Cardiac fibroblast (primary cell): ENCODE measurements around the gene MAST2.
A peak's percentile ranks its signal among the peaks of the same experiment; 100 is the strongest.
"Not testable (repeated sequence)": the region's sequence is repeated elsewhere in the genome, so short reads cannot be mapped to it uniquely, and the experiment has no call there.

Experiments
- DNase-seq, 2 donors: peaks; one replicate each; pipeline versions ENCODE4 v3.0.0 to v3.0.0-alpha.2; 2010; ENCODE audit warnings: low read depth in 2 of 2
- H3K4me3 ChIP-seq, 2 donors: replicated peaks in 1 of 2; 1 replicate in 1 of 2; 2 replicates in 1 of 2; pipeline ENCODE4 v1.5.1; 2011; ENCODE audit warnings: low read depth in 2 of 2, low read length in 2 of 2, mild to moderate bottlenecking in 2 of 2, moderate library complexity in 1 of 2
- TF ChIP-seq, protein P1 (sequence below): IDR thresholded peaks from one replicate; pipeline ENCODE4 v1.5.1; 2011; ENCODE audit warnings: low read depth, mild to moderate bottlenecking, low read length, inconsistent platforms

MAST2 gene

GRCh38 chr1:45945426-45945825 lies 142.0 kb downstream of the MAST2 start:
- DNase-seq, result peak; percentile 66 to 71

GRCh38 chr1:45949462-45949861 lies 146.1 kb downstream of the MAST2 start:
- not testable (repeated sequence) for H3K4me3 ChIP-seq, DNase-seq

More at GRCh38 chr1:45945426-45945825, 142.0 kb downstream of the MAST2 start:
- no peak overlapping the region for H3K4me3 ChIP-seq
- TF ChIP-seq, protein P1, sequence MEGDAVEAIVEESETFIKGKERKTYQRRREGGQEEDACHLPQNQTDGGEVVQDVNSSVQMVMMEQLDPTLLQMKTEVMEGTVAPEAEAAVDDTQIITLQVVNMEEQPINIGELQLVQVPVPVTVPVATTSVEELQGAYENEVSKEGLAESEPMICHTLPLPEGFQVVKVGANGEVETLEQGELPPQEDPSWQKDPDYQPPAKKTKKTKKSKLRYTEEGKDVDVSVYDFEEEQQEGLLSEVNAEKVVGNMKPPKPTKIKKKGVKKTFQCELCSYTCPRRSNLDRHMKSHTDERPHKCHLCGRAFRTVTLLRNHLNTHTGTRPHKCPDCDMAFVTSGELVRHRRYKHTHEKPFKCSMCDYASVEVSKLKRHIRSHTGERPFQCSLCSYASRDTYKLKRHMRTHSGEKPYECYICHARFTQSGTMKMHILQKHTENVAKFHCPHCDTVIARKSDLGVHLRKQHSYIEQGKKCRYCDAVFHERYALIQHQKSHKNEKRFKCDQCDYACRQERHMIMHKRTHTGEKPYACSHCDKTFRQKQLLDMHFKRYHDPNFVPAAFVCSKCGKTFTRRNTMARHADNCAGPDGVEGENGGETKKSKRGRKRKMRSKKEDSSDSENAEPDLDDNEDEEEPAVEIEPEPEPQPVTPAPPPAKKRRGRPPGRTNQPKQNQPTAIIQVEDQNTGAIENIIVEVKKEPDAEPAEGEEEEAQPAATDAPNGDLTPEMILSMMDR, result no peak

DNA sequence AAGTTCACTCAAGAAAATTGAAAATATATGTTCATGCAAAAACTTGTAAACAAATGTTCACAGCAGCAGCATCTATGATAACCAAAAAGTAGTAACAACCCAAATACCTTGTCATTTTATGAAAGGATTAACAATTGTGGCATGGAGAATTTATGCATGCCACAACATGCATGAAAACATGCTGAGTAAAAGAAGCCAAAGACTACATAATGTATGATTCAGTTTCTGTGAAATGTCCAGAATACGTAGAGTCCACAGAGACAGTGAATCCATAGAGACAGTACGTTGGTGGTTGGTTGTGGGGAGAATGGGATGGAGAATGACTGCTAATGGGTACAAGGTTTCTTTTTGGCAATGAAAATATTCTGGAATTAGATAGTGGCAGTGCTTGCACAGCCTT lies 148.7 kb downstream of the MAST2 start:
- TF ChIP-seq, protein P1, result no peak
- no peak overlapping the region for H3K4me3 ChIP-seq
- DNase-seq, result peak in 1 of 2 donors; percentile 45

GRCh38 chr1:45953934-45954847 lies 150.8 kb downstream of the MAST2 start:
- TF ChIP-seq, protein P1, result no peak
- H3K4me3 ChIP-seq, result no peak overlapping the region
- DNase-seq, result peak; percentile 58 to 67

GRCh38 chr1:45957684-45958083 lies 154.3 kb downstream of the MAST2 start:
- TF ChIP-seq, protein P1, result no peak
- H3K4me3 ChIP-seq, result no peak overlapping the region
- DNase-seq, result peak in 1 of 2 donors; percentile 13

DNA sequence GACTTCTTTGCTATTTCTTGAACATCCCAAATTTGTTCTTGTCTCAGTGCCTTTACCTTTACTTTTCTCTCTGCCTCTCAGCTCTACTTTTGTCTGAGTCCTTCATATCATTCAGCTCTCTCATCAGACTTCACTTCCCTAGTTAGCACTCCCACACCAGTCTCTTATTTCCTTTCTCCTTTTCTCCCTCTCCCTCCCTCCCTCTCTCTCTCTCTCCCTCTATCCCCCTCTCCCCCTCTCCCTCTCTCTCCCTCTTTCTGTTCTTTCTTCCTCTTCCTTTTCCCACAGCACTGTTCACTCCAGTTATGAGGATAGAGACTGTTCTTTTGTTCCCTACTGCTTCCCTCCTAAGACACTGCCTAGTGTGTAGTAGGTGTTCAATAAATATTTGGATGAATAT lies 154.9 kb downstream of the MAST2 start:
- TF ChIP-seq, protein P1, result no peak
- no peak overlapping the region for H3K4me3 ChIP-seq
- no peak for DNase-seq

GRCh38 chr1:45960930-45961715 lies 157.7 kb downstream of the MAST2 start:
- TF ChIP-seq, protein P1, result no peak
- no peak for DNase-seq

GRCh38 chr1:45961936-45962335 lies 158.5 kb downstream of the MAST2 start:
- H3K4me3 ChIP-seq, DNase-seq: not testable (repeated sequence)

More at GRCh38 chr1:45960930-45961715, 157.7 kb downstream of the MAST2 start:
- H3K4me3 ChIP-seq, result no peak overlapping the region
